ENCODE results near the gene TTC1. TPM values are rescaled to one million over a fixed set of nuclear protein-coding genes. Genes with fewer than 3 reads are reported as not detected.

Gene TTC1
- total RNA-seq, 1 donor from 2014 or later = 65.4 TPM

DNA sequence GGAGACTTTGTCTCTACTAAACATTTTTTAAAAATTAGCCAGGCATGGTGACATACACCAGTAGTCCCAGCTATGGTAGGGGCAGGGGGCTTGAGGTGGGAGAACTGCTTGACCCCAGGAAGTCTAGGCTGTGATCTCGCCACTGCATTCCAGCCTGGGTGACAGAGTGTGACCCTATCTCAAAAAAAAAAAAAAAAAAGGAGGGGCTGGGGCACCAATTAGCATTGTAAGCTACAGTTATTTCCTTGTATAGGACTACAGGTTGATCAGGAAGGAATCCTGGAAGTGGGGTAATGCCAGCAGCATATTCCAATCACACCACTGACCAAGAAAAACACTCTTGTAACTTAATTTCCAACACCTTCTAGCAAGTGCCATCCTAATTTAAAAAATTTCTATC, 78.3 kb downstream of the TTC1 start:
- H3K36me3 ChIP-seq (ENCODE audit: control insufficient read depth, insufficient read depth, low read length) = no peaks in the 10 kb centered on the region
- TF ChIP-seq, protein P1, sequence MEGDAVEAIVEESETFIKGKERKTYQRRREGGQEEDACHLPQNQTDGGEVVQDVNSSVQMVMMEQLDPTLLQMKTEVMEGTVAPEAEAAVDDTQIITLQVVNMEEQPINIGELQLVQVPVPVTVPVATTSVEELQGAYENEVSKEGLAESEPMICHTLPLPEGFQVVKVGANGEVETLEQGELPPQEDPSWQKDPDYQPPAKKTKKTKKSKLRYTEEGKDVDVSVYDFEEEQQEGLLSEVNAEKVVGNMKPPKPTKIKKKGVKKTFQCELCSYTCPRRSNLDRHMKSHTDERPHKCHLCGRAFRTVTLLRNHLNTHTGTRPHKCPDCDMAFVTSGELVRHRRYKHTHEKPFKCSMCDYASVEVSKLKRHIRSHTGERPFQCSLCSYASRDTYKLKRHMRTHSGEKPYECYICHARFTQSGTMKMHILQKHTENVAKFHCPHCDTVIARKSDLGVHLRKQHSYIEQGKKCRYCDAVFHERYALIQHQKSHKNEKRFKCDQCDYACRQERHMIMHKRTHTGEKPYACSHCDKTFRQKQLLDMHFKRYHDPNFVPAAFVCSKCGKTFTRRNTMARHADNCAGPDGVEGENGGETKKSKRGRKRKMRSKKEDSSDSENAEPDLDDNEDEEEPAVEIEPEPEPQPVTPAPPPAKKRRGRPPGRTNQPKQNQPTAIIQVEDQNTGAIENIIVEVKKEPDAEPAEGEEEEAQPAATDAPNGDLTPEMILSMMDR (IDR thresholded peaks at IDR 0.05; ENCODE audit: insufficient read depth, low read length, poor library complexity, severe bottlenecking) = no peak
- no peak overlapping the region for H3K4me3 ChIP-seq (ENCODE audit: low read depth, low read length)
- DNase-seq (ENCODE audit: low read depth) = no peak
- H3K27me3 ChIP-seq (ENCODE audit: control insufficient read depth, insufficient read depth, low read length) = no peaks in the 10 kb centered on the region

DNA sequence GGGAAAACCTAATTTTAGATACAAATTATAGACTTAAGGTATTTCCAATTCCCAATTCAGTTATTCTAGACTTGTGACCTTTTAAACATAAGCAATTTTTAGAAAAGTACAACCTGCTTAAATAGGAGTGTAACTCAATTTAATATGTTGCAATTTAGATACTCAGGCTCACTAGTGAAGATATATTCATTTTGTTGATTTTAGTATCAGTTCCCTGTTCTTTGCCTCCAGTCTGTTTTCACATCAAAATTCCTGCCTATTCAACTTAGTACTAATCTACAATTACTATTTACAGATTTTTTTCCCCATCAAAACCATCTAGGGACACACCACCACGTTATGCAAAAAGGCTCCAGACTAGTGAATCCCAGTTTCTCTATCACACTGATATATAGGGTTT, 79.9 kb downstream of the TTC1 start:
- TF ChIP-seq, protein P1 (IDR thresholded peaks at IDR 0.05; ENCODE audit: insufficient read depth, low read length, poor library complexity, severe bottlenecking) = no peak
- no peaks in the 10 kb centered on the region for H3K36me3 ChIP-seq (ENCODE audit: control insufficient read depth, insufficient read depth, low read length)
- no peak for DNase-seq (ENCODE audit: low read depth)
- H3K4me3 ChIP-seq (ENCODE audit: low read depth, low read length) = no peak overlapping the region
- no peaks in the 10 kb centered on the region for H3K27me3 ChIP-seq (ENCODE audit: control insufficient read depth, insufficient read depth, low read length)

DNA sequence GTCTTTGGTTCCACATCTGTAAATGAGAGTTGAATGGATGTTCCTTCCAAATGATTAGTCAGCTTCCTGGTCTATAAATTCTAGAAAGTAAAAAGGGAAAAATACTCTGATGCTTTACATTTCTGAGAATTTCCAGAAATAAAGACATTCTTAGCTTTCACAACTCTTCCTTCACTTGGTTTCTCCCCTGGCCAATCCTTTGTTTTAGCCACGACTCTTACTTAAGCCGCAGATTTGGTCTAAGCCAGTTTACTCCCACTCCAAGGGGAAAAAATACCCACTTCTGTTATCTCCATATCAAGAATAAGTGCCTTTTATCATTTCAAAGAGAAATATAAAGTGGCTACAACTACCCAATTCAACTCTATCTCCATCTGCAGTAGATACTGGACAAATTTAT, 80.6 kb downstream of the TTC1 start:
- DNase-seq (ENCODE audit: low read depth) = no peak
- TF ChIP-seq, protein P1 (IDR thresholded peaks at IDR 0.05; ENCODE audit: insufficient read depth, low read length, poor library complexity, severe bottlenecking) = no peak
- no peaks in the 10 kb centered on the region for H3K27me3 ChIP-seq (ENCODE audit: control insufficient read depth, insufficient read depth, low read length)
- no peaks in the 10 kb centered on the region for H3K36me3 ChIP-seq (ENCODE audit: control insufficient read depth, insufficient read depth, low read length)
- no peak overlapping the region for H3K4me3 ChIP-seq (ENCODE audit: low read depth, low read length)

DNA sequence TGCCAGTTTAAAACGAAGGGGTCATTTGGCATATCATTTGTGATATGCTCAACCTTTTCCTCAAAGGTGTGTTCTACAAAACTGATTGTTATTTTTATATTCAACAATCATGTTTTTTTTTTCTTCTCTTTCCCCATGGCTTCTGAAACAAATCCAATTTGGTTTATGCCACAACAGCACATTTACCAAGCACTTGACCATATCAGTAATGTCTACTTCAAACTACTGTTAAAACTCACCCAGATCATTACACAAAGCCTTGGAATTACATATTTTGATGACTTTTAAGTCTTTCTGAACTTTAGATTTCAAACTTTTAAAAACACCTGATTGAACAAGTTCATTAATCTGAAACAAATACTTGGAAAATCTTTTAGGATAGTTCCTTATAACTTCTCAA, 81.1 kb downstream of the TTC1 start:
- TF ChIP-seq, protein P1 (IDR thresholded peaks at IDR 0.05; ENCODE audit: insufficient read depth, low read length, poor library complexity, severe bottlenecking) = no peak
- Histone ChIP-seq H3K4me3 (ENCODE audit: low read depth, low read length) (no peak overlapping the region), H3K27me3 (ENCODE audit: control insufficient read depth, insufficient read depth, low read length) (no peaks in the 10 kb centered on the region), H3K36me3 (ENCODE audit: control insufficient read depth, insufficient read depth, low read length) (no peaks in the 10 kb centered on the region)
- no peak for DNase-seq (ENCODE audit: low read depth)

DNA sequence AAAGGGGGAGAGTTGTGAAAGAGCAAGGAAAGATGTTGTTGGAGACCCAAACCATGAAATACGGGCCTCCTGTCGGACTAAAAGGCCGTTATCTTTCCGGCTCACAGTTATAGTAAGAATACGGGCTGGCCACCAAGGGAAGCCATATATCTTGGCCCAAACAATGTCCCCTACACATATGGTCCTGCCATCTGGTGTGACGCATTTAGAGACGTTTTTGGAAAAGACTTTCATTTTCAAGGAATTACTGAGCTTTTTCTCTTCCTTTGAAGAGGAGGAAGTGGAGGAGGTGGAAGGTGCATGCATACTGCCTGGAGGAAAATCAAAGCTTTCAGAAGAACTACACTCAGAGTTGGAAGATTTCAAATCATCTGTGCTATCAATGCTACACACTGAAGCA, 83.6 kb downstream of the TTC1 start:
- H3K4me3 ChIP-seq (ENCODE audit: low read depth, low read length) = no peak overlapping the region
- TF ChIP-seq, protein P1 (IDR thresholded peaks at IDR 0.05; ENCODE audit: insufficient read depth, low read length, poor library complexity, severe bottlenecking) = no peak
- no peaks in the 10 kb centered on the region for H3K27me3 ChIP-seq (ENCODE audit: control insufficient read depth, insufficient read depth, low read length)
- H3K36me3 ChIP-seq (ENCODE audit: control insufficient read depth, insufficient read depth, low read length) = no peaks in the 10 kb centered on the region
- DNase-seq (ENCODE audit: low read depth) = no peak

DNA sequence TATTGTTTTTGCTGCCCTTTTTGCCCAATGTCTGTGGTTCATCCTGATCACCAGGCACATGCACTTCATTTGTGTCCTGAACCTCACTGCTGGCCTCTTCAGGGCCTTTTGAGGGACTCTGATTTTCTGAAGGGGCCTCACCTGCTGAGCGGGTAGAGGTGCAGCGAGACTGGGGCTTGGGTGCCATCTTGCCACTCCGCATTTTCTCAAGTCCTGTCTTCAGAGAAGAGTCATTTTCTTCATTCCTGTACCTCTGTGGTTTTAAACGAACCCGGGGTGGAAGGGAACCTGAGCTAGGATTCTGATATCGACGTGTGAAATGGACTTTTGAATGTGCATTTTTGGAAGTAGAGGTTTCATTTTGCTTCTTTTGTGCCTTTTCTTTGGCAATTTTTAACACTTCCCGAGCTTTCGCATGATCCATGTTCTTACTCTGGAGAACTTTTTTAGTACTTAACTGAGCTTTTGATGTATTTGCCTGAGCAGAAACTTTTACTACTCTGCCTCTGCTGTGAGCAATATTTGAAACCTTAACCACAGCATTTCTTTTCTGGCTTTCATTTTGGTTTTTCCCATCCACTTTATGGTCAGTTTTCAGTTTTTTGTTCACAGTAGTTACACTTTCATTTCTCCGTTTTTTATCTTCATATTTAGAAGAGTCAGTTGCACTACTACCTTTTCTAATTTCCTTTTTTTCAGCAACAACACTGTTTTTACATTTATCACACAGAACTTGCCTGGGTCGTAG, 84.2 kb downstream of the TTC1 start:
- no peak for DNase-seq (ENCODE audit: low read depth)
- TF ChIP-seq, protein P1 (IDR thresholded peaks at IDR 0.05; ENCODE audit: insufficient read depth, low read length, poor library complexity, severe bottlenecking) = no peak
- H3K36me3 ChIP-seq (ENCODE audit: control insufficient read depth, insufficient read depth, low read length) = no peaks in the 10 kb centered on the region
- H3K4me3 ChIP-seq (ENCODE audit: low read depth, low read length) = no peak overlapping the region
- no peaks in the 10 kb centered on the region for H3K27me3 ChIP-seq (ENCODE audit: control insufficient read depth, insufficient read depth, low read length)
